GM18508 (cell line): Measurements from ENCODE around the gene MYL1.

ENCODE experiments used
- ATAC-seq: cut with Tn5 transposase; IDR thresholded peaks from one replicate; pipeline ENCODE4 v1.9.1; 2021; ENCODE audit warnings: moderate number of reproducible peaks; ENCODE audit not compliant: insufficient read depth, unreplicated experiment

The MYL1 gene

DNA sequence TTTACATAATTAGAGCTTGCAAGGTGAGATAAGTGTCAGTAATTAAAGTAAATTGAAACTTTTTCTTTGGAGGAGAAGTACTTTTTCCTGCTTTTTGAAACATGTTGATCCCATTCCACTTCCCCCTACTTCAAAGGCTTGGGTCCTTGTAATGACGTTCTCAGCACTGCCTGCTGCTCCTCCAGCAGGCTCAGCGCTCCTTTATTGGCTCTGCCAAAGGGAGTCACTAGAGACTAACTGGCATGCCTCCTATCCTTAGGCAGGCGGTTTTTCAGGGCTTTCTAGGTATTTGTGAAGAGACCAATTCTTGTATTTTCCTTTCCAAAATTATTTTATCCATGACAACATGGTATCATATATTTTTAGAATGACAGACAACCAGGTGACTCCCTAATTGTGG is 45.8 kb downstream of the MYL1 start:
- ATAC-seq = no peak

DNA sequence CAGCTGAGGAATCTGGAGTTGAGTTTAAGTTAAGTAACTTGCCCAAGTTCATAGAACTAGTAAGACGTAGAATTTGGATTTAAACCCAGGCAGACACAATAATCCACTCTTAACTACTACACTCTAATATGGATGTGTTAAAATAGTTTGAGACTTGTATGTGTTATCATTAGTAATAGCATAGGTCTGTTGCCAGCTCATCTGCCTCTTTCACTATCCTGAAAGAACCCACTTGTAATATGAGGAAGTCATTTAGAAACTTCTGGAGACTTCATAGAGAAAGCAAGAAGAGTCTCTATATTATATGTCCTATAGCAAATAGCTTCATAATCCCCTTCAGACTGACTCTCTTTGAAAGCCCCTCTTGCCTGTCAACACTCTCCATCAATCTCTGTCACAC is 46.7 kb downstream of the MYL1 start:
- no peak for ATAC-seq

DNA sequence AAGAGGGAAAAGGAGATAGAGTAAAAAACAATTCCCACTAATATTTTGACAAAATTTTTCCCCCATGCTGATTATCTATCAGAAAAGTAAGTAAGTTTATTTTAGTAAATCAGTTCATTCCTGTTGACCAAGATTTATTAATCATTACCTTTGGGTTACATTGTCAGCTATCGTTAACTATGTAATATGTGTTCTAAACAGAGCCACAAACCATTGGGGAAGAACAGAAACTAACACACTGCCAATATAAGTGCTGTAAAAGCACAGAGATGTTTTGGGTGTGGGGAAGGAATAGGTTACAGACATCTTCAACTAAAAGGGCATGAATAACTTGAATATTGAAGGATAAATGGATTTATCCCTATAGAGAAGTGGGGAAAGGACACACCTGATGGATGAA is 47.3 kb downstream of the MYL1 start:
- no peak for ATAC-seq

DNA sequence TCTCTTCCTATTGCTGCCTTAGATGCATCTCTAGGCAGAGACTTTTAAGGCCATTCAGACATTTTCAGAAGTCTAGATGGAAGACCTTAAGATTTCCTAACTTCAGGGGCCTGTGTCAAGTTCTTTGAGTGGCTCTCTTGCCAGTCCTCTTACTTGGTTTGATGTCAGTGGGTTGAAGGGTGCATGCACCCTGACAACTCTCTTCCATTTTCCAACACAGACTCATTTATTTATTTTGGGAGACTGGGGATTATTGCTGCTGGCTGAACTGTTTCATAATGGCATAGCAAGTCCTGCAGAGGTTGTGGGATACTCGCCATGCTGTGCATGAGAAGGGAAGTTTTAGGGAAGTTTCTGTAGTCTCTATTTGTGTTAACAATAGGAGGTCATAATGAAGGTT is 50.7 kb downstream of the MYL1 start:
- no peak for ATAC-seq

DNA sequence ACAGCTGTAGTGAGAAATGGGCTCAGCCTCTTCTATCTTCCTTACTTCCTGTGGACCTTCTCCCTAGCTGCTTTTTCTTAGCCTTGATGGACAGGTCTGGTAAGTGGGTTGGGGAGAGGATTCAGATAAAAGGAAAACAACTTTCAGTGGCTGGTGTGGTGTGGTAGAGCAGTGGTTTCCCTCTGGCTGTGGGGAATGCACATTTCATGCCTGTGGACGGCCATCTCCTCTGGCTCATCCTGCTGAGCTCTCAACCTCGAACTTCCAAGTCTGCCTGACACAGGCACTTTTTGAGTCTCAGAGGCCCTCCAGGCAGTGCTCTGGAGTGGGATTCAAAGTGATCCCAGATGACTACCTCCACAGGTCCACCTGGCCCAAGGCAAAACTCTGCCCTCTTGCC is 51.1 kb downstream of the MYL1 start:
- no peak for ATAC-seq

DNA sequence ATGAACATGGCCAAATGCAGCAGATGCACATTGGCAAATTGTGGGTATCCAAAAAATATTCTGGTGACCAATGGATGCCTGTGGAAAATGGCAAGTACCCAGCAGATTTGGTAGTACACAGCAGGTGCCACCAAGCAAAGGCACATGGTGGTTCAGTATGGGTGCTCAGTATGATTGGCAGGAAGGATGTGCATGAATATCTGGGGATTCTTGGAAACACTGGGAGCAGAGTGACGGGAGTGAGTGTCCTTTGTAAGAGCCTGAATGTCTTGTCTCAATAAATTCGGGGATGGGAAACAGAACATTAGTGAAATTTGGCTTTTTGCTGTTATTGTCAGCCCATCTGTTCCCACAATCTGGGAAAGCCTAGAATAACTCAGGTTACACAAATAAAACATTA is 52.9 kb downstream of the MYL1 start:
- ATAC-seq = no peak

DNA sequence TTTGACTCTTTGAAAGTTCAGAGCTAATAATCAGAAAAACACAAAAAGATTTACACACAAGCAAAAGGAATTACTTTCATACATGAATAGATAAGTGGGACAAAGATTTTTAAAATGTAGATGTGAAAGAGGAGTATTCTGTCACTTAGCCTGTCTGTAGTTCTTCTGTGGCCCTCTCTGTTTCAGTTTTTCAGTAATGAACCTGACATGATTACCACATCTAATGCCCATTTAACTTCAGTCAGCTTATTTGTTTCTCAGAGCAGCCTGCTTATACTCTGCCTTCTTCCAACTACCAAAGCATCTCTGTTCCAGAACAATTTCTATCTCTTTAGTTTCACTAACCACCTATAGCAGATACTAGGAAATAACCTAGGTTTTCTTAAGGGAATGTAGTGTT is 55.3 kb downstream of the MYL1 start:
- no peak for ATAC-seq

DNA sequence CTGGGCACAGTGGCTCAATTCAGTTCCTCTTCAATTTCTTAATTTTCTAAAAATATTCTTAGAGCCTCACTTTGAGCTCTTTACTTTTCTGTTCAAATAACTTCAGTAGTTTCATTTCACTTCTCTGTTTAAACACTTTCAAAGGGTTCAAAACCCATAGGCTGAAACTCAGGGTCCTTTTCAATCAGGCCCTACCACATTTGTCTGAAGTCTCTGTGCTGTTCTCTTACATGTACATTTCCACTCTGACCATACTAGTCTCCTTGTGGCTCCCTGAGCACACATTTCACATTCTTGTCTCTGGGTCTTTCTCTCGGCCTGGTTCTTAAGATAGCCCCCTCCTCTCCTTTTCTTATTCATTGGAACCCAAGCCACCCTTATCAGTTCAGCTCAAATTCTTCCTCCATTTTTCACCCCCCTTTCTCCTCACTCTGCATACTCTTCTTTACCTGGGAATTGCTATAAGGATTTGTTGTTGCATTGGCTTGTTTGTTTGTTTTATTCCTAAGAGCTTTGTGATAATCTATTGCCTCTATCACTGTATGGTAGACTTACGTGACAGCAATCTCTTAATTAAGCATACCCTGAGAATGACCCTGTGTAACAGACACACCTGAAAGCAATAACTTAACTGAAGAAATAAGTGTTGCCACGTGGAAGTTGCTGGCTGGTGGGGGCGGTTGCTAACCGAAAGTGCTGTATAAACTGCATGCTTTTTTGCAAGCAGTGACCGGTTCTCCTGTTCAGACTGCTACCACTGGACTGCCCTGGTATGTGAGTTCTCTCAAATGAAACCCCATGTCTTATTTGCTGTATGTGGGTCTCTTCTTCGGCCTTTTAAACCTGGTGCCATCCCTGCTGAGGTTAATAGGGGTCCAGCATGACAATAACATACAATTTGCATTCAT is 62.0 kb downstream of the MYL1 start:
- ATAC-seq = no peak

DNA sequence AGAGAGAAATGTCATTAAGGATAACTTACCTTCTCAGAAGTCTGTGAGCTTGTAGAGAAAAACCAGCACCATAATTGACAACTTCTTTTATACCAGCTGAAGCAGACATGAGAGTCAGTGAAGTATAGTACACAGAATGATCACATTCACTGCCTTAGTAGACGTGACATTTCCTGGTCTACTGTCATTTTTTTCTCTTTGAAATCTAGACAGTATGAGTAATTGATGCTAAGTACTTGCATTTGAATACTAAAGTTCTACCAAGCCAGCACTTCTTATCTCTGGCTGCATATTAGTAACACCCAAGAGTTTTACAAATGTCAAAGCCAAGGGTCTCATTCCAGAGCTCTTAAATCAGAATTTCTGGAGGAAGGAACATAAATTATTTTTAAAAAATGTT is 64.4 kb downstream of the MYL1 start:
- no peak for ATAC-seq
